Measurements from ENCODE around the gene IQCH. TPM values are rescaled to one million over a fixed set of nuclear protein-coding genes. Genes with fewer than 3 reads are reported as not detected.

Gene IQCH
- total and polyA plus RNA-seq, 10 donors = 0.12 to 2.3 (median 1.3) TPM

GRCh38 chr15:67380921-67381320 is 126.3 kb downstream of the IQCH start:
- Histone ChIP-seq H3K9me3 (no peaks in the 10 kb centered on the region), H3K36me3 (no peaks in the 10 kb centered on the region), H3K4me3 (no peak overlapping the region), H3K27me3 (replicated peaks in 1 of 7) (no peaks in the 10 kb centered on the region), H3K4me1 (no peaks in the 10 kb centered on the region), H3K27ac (no peak overlapping the region)
- intact Hi-C loops (cut with DNase I; ENCODE audit: low total_unique reads) = no loop called here
- TF ChIP-seq POLR2A (IDR thresholded peaks at IDR 0.05) (no peak), POLR2AphosphoS5 (IDR thresholded peaks at IDR 0.05) (no peak)
- TF ChIP-seq, protein P1, sequence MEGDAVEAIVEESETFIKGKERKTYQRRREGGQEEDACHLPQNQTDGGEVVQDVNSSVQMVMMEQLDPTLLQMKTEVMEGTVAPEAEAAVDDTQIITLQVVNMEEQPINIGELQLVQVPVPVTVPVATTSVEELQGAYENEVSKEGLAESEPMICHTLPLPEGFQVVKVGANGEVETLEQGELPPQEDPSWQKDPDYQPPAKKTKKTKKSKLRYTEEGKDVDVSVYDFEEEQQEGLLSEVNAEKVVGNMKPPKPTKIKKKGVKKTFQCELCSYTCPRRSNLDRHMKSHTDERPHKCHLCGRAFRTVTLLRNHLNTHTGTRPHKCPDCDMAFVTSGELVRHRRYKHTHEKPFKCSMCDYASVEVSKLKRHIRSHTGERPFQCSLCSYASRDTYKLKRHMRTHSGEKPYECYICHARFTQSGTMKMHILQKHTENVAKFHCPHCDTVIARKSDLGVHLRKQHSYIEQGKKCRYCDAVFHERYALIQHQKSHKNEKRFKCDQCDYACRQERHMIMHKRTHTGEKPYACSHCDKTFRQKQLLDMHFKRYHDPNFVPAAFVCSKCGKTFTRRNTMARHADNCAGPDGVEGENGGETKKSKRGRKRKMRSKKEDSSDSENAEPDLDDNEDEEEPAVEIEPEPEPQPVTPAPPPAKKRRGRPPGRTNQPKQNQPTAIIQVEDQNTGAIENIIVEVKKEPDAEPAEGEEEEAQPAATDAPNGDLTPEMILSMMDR (IDR thresholded peaks at IDR 0.05 in 8 of 11, conservative IDR thresholded peaks at IDR 0.05 in 3 of 11) = no peak
- DNase-seq = no peak
- WGBS, 5 donors = 75 to 89% (median 86%) methylated on average over 1 of the region's 1 CpG

DNA sequence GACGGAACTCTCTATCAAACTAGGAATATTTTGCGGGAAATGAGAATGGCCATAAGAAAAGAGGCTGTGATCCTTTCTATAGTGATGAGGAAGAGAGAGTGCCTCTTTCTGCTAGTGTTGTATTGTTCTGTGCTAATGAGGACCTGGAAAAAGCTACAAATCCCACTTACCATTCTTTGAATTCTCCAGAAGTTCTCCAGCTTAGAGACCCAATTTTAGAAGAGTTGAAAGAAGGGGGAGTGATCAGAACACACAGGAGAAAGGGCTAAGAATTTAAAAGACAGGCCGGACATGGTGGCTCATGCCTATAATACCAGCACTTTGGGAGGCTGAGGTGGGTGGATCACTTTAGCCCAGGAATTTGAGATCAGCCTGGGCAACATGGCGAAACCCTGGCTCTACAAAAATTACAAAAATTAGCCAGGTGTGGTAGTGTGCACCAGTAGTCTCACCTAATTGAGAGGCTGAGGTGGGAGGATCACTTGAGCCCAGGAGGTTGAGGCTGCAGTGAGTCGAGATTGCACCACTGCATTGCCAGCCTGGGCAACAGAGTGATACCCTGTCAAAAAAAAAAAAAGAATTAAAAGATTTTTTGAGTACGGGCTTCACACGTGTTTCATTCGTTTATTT is 126.9 kb downstream of the IQCH start:
- Histone ChIP-seq H3K27me3 (replicated peaks in 1 of 7) (no peaks in the 10 kb centered on the region), H3K27ac (no peak overlapping the region), H3K4me1 (no peaks in the 10 kb centered on the region), H3K36me3 (no peaks in the 10 kb centered on the region), H3K4me3 (no peak overlapping the region), H3K9me3 (no peaks in the 10 kb centered on the region)
- WGBS, 5 donors = 86 to 94% (median 90%) methylated on average over 8 of the region's 8 CpGs
- DNase-seq = no peak
- intact Hi-C loops (cut with DNase I; ENCODE audit: low total_unique reads) = no loop called here
- TF ChIP-seq, protein P1 (IDR thresholded peaks at IDR 0.05 in 8 of 11, conservative IDR thresholded peaks at IDR 0.05 in 3 of 11) = no peak
- TF ChIP-seq POLR2AphosphoS5 (IDR thresholded peaks at IDR 0.05) (no peak), POLR2A (IDR thresholded peaks at IDR 0.05) (no peak)

- H3K36me3 ChIP-seq = no peaks in the 10 kb centered on the region
- intact Hi-C loops (cut with DNase I; ENCODE audit: low total_unique reads) = no loop called here
- no peak overlapping the region for H3K4me3 ChIP-seq
- H3K27ac ChIP-seq = no peak overlapping the region
- DNase-seq = no peak
- no peaks in the 10 kb centered on the region for H3K9me3 ChIP-seq
- no peaks in the 10 kb centered on the region for H3K4me1 ChIP-seq
- no peak for TF ChIP-seq POLR2A (IDR thresholded peaks at IDR 0.05)
- TF ChIP-seq, protein P1 (IDR thresholded peaks at IDR 0.05 in 8 of 11, conservative IDR thresholded peaks at IDR 0.05 in 3 of 11) = no peak
- TF ChIP-seq POLR2AphosphoS5 (IDR thresholded peaks at IDR 0.05) = no peak
- peaks cover 0 to 3% (median 0%) of the 10 kb centered on the region in 7 donors for H3K27me3 ChIP-seq (replicated peaks in 1 of 7)
- WGBS, 5 donors = 89 to 92% (median 91%) methylated on average over 3 of the region's 3 CpGs
Measured at GRCh38 chr15:67382723-67383122, 128.1 kb downstream of the IQCH start.

GRCh38 chr15:67383899-67384298 is 129.3 kb downstream of the IQCH start:
- no peak for TF ChIP-seq POLR2A (IDR thresholded peaks at IDR 0.05)
- no peak for TF ChIP-seq POLR2AphosphoS5 (IDR thresholded peaks at IDR 0.05)
- TF ChIP-seq, protein P1 (IDR thresholded peaks at IDR 0.05 in 8 of 11, conservative IDR thresholded peaks at IDR 0.05 in 3 of 11) = no peak
- 95 to 100% (median 97%) methylated on average over 1 of the region's 1 CpG for WGBS, 5 donors
- Histone ChIP-seq H3K27me3 (replicated peaks in 1 of 7) (peaks cover 0 to 4% (median 0%) of the 10 kb centered on the region in 7 donors), H3K36me3 (no peaks in the 10 kb centered on the region), H3K27ac (no peak overlapping the region), H3K4me1 (no peaks in the 10 kb centered on the region), H3K9me3 (no peaks in the 10 kb centered on the region), H3K4me3 (no peak overlapping the region)
- no peak for DNase-seq
- intact Hi-C loops (cut with DNase I; ENCODE audit: low total_unique reads) = no loop called here
